H9 (cell line): ENCODE results near the gene NPTXR. TPM values are rescaled to one million over a fixed set of nuclear protein-coding genes. Genes with fewer than 3 reads are reported as not detected.

Source experiments
- DNase-seq: peaks from one replicate; pipeline ENCODE4 v3.0.0-alpha.2; 2017
- H2AFZ ChIP-seq: one replicate; pipeline ENCODE4 v1.6.1; 2013; ENCODE audit warnings: mild to moderate bottlenecking, low read length, control low read depth, moderate library complexity
- H2AK5ac ChIP-seq: 2 replicates; pipeline ENCODE4 v1.6.1; 2013; ENCODE audit warnings: low read length, control low read depth, mixed read lengths; ENCODE audit not compliant: insufficient read length
- H2BK120ac ChIP-seq: one replicate; pipeline ENCODE4 v1.6.1; 2013; ENCODE audit warnings: low read depth, mild to moderate bottlenecking, low read length, control low read depth, inconsistent platforms; ENCODE audit not compliant: poor library complexity, severe bottlenecking
- H2BK12ac ChIP-seq: 2 replicates; pipeline ENCODE4 v1.6.1; 2013; ENCODE audit warnings: low read length, control low read depth, mixed read lengths, low read depth; ENCODE audit not compliant: insufficient read length
- H2BK15ac ChIP-seq: 2 replicates; pipeline ENCODE4 v1.6.1; 2013; ENCODE audit warnings: low read depth, low read length, control low read depth
- H2BK20ac ChIP-seq: one replicate; pipeline ENCODE4 v1.6.1; 2013; ENCODE audit warnings: low read depth, mild to moderate bottlenecking, low read length, control low read depth, inconsistent platforms; ENCODE audit not compliant: poor library complexity, severe bottlenecking
- H2BK5ac ChIP-seq: 2 replicates; pipeline ENCODE4 v1.6.1; 2013; ENCODE audit warnings: low read length, control low read depth, mixed read lengths; ENCODE audit not compliant: insufficient read length
- H3K14ac ChIP-seq: 2 replicates; pipeline ENCODE4 v1.6.1; 2013; ENCODE audit warnings: low read length, control low read depth; ENCODE audit not compliant: insufficient read depth
- H3K18ac ChIP-seq: 2 replicates; pipeline ENCODE4 v1.6.1; 2013; ENCODE audit warnings: low read depth, mild to moderate bottlenecking, mixed read lengths, low read length, control low read depth; ENCODE audit not compliant: insufficient read length
- H3K23ac ChIP-seq: 2 replicates; pipeline ENCODE4 v1.6.1; 2013; ENCODE audit warnings: low read length, control low read depth, mixed read lengths, low read depth; ENCODE audit not compliant: insufficient read length
- H3K23me2 ChIP-seq: 2 replicates; pipeline ENCODE4 v1.6.1; 2013; ENCODE audit warnings: low read depth, mild to moderate bottlenecking, mixed read lengths, low read length, control low read depth; ENCODE audit not compliant: insufficient read length, poor library complexity, severe bottlenecking
- H3K27ac ChIP-seq: 2 replicates; pipeline ENCODE4 v1.5.1; 2013; ENCODE audit warnings: low read length, control low read depth, mixed read lengths, low read depth; ENCODE audit not compliant: insufficient read length
- H3K27me3 ChIP-seq: 2 replicates; pipeline ENCODE4 v1.6.1; 2013; ENCODE audit warnings: low read length, control low read depth, inconsistent platforms; ENCODE audit not compliant: insufficient read depth
- H3K4ac ChIP-seq: 2 replicates; pipeline ENCODE4 v1.6.1; 2013; ENCODE audit warnings: low read depth, mild to moderate bottlenecking, control low read depth, inconsistent platforms, low read length, moderate library complexity
- H3K4me1 ChIP-seq: 2 replicates; pipeline ENCODE4 v1.6.1; 2013; ENCODE audit warnings: low read length, control low read depth, inconsistent platforms; ENCODE audit not compliant: insufficient read depth
- H3K4me2 ChIP-seq: 2 replicates; pipeline ENCODE4 v1.6.1; 2013; ENCODE audit warnings: low read length, control low read depth, mixed read lengths; ENCODE audit not compliant: insufficient read length, insufficient read depth
- H3K56ac ChIP-seq: 2 replicates; pipeline ENCODE4 v1.6.1; 2013; ENCODE audit warnings: low read depth, mild to moderate bottlenecking, mixed read lengths, low read length, control low read depth; ENCODE audit not compliant: insufficient read length
- H3K79me1 ChIP-seq: 2 replicates; pipeline ENCODE4 v1.6.1; 2013; ENCODE audit warnings: low read depth, mild to moderate bottlenecking, moderate library complexity, low read length, control low read depth, inconsistent platforms; ENCODE audit not compliant: insufficient read depth, poor library complexity, severe bottlenecking
- H3K79me2 ChIP-seq: 2 replicates; pipeline ENCODE4 v1.6.1; 2013; ENCODE audit warnings: low read length, control low read depth, inconsistent platforms; ENCODE audit not compliant: insufficient read depth
- H3K9ac ChIP-seq: 2 replicates; pipeline ENCODE4 v1.6.1; 2013; ENCODE audit warnings: low read length, control low read depth, mixed read lengths; ENCODE audit not compliant: insufficient read length; ENCODE audit errors: extremely low read depth
- H3K9me3 ChIP-seq: one replicate; pipeline ENCODE4 v1.6.1; 2013; ENCODE audit warnings: low read depth, low read length, inconsistent platforms; ENCODE audit not compliant: control insufficient read depth
- H3T11ph ChIP-seq: one replicate; pipeline ENCODE4 v1.6.1; 2013; ENCODE audit warnings: mild to moderate bottlenecking, low read length, control low read depth, inconsistent platforms
- H4K20me1 ChIP-seq: one replicate; pipeline ENCODE4 v1.6.1; 2013; ENCODE audit not compliant: control insufficient read depth, insufficient read length, insufficient read depth
- H4K5ac ChIP-seq: 2 replicates; pipeline ENCODE4 v1.6.1; 2013; ENCODE audit warnings: low read depth, mild to moderate bottlenecking, mixed read lengths, low read length, control low read depth; ENCODE audit not compliant: insufficient read length
- H4K8ac ChIP-seq: replicated peaks from 2 replicates; pipeline ENCODE4 v1.6.1; 2013; ENCODE audit warnings: low read length, control low read depth, mixed read lengths, low read depth; ENCODE audit not compliant: insufficient read length
- H4K91ac ChIP-seq: 2 replicates; pipeline ENCODE4 v1.6.1; 2013; ENCODE audit warnings: low read depth, mild to moderate bottlenecking, moderate library complexity, mixed read lengths, low read length, control low read depth; ENCODE audit not compliant: insufficient read length
- H3K27ac Mint-ChIP-seq, 3 experiments: 2 replicates in 2 of 3; 3 replicates in 1 of 3; pipeline ENCODE4 v1.8.0; 2020 to 2021; ENCODE audit warnings: mixed read lengths in 3 of 3, mild to moderate bottlenecking in 1 of 3, moderate library complexity in 1 of 3
- H3K27me3 Mint-ChIP-seq: 2 replicates; pipeline ENCODE4 v1.8.0; 2021; ENCODE audit warnings: low read depth, mild to moderate bottlenecking, moderate library complexity, mixed read lengths
- H3K36me3 Mint-ChIP-seq, 3 experiments: 2 replicates in 2 of 3; 3 replicates in 1 of 3; pipeline ENCODE4 v1.8.0; 2020 to 2021; ENCODE audit warnings: low read depth in 3 of 3, mixed read lengths in 3 of 3; ENCODE audit not compliant: insufficient read depth in 1 of 3
- H3K4me1 Mint-ChIP-seq, 2 experiments: 2 replicates each; pipeline ENCODE4 v1.8.0; 2020; ENCODE audit warnings: mixed read lengths in 2 of 2
- H3K4me3 Mint-ChIP-seq, 2 experiments: 2 replicates in 1 of 2; 3 replicates in 1 of 2; pipeline ENCODE4 v1.8.0; 2020 to 2021; ENCODE audit warnings: mild to moderate bottlenecking in 2 of 2, mixed read lengths in 2 of 2, moderate library complexity in 1 of 2
- H3K9me3 Mint-ChIP-seq, 2 experiments: 2 replicates in 1 of 2; 3 replicates in 1 of 2; pipeline ENCODE4 v1.8.0; 2020; ENCODE audit warnings: mild to moderate bottlenecking in 2 of 2, mixed read lengths in 2 of 2, moderate library complexity in 1 of 2
- CTCF ChIP-seq: fragments of 200-600 bp; sonication (generic); conservative IDR thresholded peaks from 3 replicates; pipeline ENCODE4 v1.8.0; 2021; ENCODE audit warnings: antibody characterized with exemption, mild to moderate bottlenecking
- WGBS: extraction: QIAGEN DNeasy Blood & Tissue Kit; methylation state at CpG from one replicate; pipeline ENCODE4 v1.1.7; 2013; ENCODE audit warnings: missing lambda C conversion rate, low lambda C conversion rate, mixed read lengths; ENCODE audit not compliant: insufficient read length; ENCODE audit errors: extremely low coverage; 5-methylcytosine and 5-hydroxymethylcytosine counted together
- total RNA-seq: library from RNA; stranded (reverse); gene quantifications from 2 replicates; pipeline ENCODE4 v1.2.1, GENCODE V29; 2021

The NPTXR gene
- total RNA-seq, 1 experiment from 2014 or later = 8.1 TPM

- Histone ChIP-seq H3K4ac (no peak overlapping the region), H4K20me1 (no peaks in the 10 kb centered on the region), H3K4me2 (peak overlapping the region; percentile 51), H2BK20ac (no peak overlapping the region), H3K14ac (no peak overlapping the region), H2AFZ (no peak overlapping the region), H3K79me2 (no peaks in the 10 kb centered on the region; the same call in 1 of the 2 replicates), H2BK120ac (no peak overlapping the region), H3K18ac (no peak overlapping the region), H2BK15ac (no peak overlapping the region), H2BK5ac (no peak overlapping the region), H3K56ac (no peak overlapping the region), H3K4me1 (peaks cover 2% of the 10 kb centered on the region; the same call in 1 of the 2 replicates), H4K91ac (no peak overlapping the region), H3T11ph (no peak overlapping the region), H3K23me2 (peaks cover 15% of the 10 kb centered on the region), H4K8ac (no peak overlapping the region), H3K79me1 (peaks cover 5% of the 10 kb centered on the region), H3K9ac (no peak overlapping the region), H2AK5ac (no peak overlapping the region), H3K9me3 (no peaks in the 10 kb centered on the region), H3K27me3 (no peaks in the 10 kb centered on the region), H3K27ac (no peak overlapping the region), H2BK12ac (no peak overlapping the region), H3K23ac (no peak overlapping the region), H4K5ac (no peak overlapping the region)
- WGBS = no CpG with 5 or more reads among the region's 2 CpGs
- no peak for DNase-seq
- TF ChIP-seq CTCF = no peak
- peaks cover 36 to 37% of the 10 kb centered on the region in 2 experiments for H3K4me1 Mint-ChIP-seq
- H3K27me3 Mint-ChIP-seq = peaks cover 18% of the 10 kb centered on the region
- H3K36me3 Mint-ChIP-seq = peaks cover 7 to 28% (median 23%) of the 10 kb centered on the region in 3 experiments
- no peaks in the 10 kb centered on the region; a peak in 1 of 5 replicates for H3K9me3 Mint-ChIP-seq
- peak overlapping the region; percentile 87 to 94 for H3K4me3 Mint-ChIP-seq
- no peak overlapping the region; a peak in 1 of 7 replicates for H3K27ac Mint-ChIP-seq
Observed at GRCh38 chr22:38870791-38871359, 27.0 kb upstream of the NPTXR start.
